Keratinocyte (primary cell): Measurements from ENCODE around the gene FLYWCH1. TPM values are rescaled to one million over a fixed set of nuclear protein-coding genes. Genes with fewer than 3 reads are reported as not detected.

Experiments
- DNase-seq: peaks from one replicate; pipeline ENCODE4 v3.0.0-alpha.2; 2011; ENCODE audit warnings: low read depth, missing footprints, low spot score
- FAIRE-seq: peaks from 2 replicates; lab custom pipeline; 2011; peaks lifted over from hg19 to GRCh38; lab: Jason Lieb, UNC
- H2AFZ ChIP-seq: 2 replicates; pipeline ENCODE4 v1.6.0; 2012; ENCODE audit warnings: low read length, control low read depth, inconsistent platforms; ENCODE audit not compliant: control insufficient read depth
- H3K27ac ChIP-seq: 2 replicates; pipeline ENCODE4 v1.5.1; 2011; ENCODE audit warnings: low read length; ENCODE audit not compliant: control insufficient read depth, insufficient read depth
- H3K27me3 ChIP-seq: 3 replicates; pipeline ENCODE4 v1.6.0; 2011; ENCODE audit warnings: low read length; ENCODE audit not compliant: control insufficient read depth, insufficient read depth; ENCODE audit errors: extremely low read depth
- H3K36me3 ChIP-seq, 2 experiments: 2 replicates in 1 of 2; 3 replicates in 1 of 2; pipeline ENCODE4 v1.5.1; 2011; ENCODE audit warnings: low read length in 2 of 2, mild to moderate bottlenecking in 1 of 2; ENCODE audit not compliant: control insufficient read depth in 2 of 2, insufficient read depth in 2 of 2; ENCODE audit errors: extremely low read depth in 1 of 2
- H3K4me1 ChIP-seq: 3 replicates; pipeline ENCODE4 v1.5.1; 2011; ENCODE audit warnings: low read length; ENCODE audit not compliant: control insufficient read depth, insufficient read depth; ENCODE audit errors: extremely low read depth
- H3K4me2 ChIP-seq: 3 replicates; pipeline ENCODE4 v1.6.0; 2011; ENCODE audit warnings: low read depth, low read length; ENCODE audit not compliant: control insufficient read depth, insufficient read depth; ENCODE audit errors: extremely low read depth
- H3K4me3 ChIP-seq, 3 experiments: fragments of 200-600 bp in 1 of 3; sonication (generic) in 1 of 3; 2 replicates in 2 of 3; 3 replicates in 1 of 3; pipeline ENCODE4 v1.5.1; 2011 to 2016; ENCODE audit warnings: low read length in 3 of 3, mild to moderate bottlenecking in 3 of 3, control low read depth in 2 of 3, inconsistent platforms in 1 of 3, low read depth in 1 of 3, mixed read lengths in 1 of 3, mixed run types in 1 of 3, moderate library complexity in 1 of 3; ENCODE audit not compliant: control insufficient read depth in 2 of 3, insufficient read depth in 2 of 3; ENCODE audit errors: extremely low read depth in 1 of 3
- H3K79me2 ChIP-seq: 2 replicates; pipeline ENCODE4 v1.6.0; 2012; ENCODE audit warnings: low read length; ENCODE audit not compliant: control insufficient read depth, insufficient read depth
- H3K9ac ChIP-seq: 3 replicates; pipeline ENCODE4 v1.6.0; 2011; ENCODE audit warnings: low read length; ENCODE audit not compliant: control insufficient read depth, insufficient read depth; ENCODE audit errors: extremely low read depth
- H3K9me1 ChIP-seq: 3 replicates; pipeline ENCODE4 v1.6.0; 2011; ENCODE audit warnings: low read length; ENCODE audit not compliant: control insufficient read depth, insufficient read depth; ENCODE audit errors: extremely low read depth
- H3K9me3 ChIP-seq: 2 replicates; pipeline ENCODE4 v1.5.1; 2012; ENCODE audit warnings: low read depth, low read length; ENCODE audit not compliant: control insufficient read depth
- H4K20me1 ChIP-seq: 3 replicates; pipeline ENCODE4 v1.6.0; 2011; ENCODE audit warnings: low read length; ENCODE audit not compliant: control insufficient read depth, insufficient read depth; ENCODE audit errors: extremely low read depth
- CTCF ChIP-seq, 3 experiments: IDR thresholded peaks in 1 of 3; conservative IDR thresholded peaks in 1 of 3; optimal IDR thresholded peaks in 1 of 3; 2 replicates in 2 of 3; 3 replicates in 1 of 3; pipeline versions ENCODE3 to v1.5.1; 2011; ENCODE audit warnings: low read length in 3 of 3, mild to moderate bottlenecking in 3 of 3, moderate library complexity in 2 of 3, control low read depth in 1 of 3, inconsistent platforms in 1 of 3; ENCODE audit not compliant: insufficient read depth in 2 of 3; ENCODE audit errors: extremely low read depth in 1 of 3
- EZH2 ChIP-seq: IDR thresholded peaks from one replicate; pipeline ENCODE4 v1.6.1; 2012; ENCODE audit warnings: inconsistent platforms, mild to moderate bottlenecking, low read length, moderate library complexity
- dilution Hi-C: fragments of 300-500 bp; cut with MboI; formaldehyde crosslinking; loops from one replicate; pipeline ENCODE4 v1.7.0; 2020; ENCODE audit warnings: low sequenced_read_pairs; ENCODE audit not compliant: extremely low pct_ligation_motif_present
- polyA plus RNA-seq, 5 experiments: library from polyadenylated mRNA; depleted of rRNA in 3 of 5; stranded (reverse) in 3 of 5; stranded (forward) in 1 of 5; unstranded in 1 of 5; fragments of >200 nt; gene quantifications; 1 replicate in 1 of 5; 2 replicates in 3 of 5; 3 replicates in 1 of 5; pipeline versions ENCODE4 v1.2.1 to v1.2.3, GENCODE V29; 2011 to 2012; ENCODE audit warnings: missing spikeins in 2 of 5, low read depth in 1 of 5, low replicate concordance in 1 of 5

The FLYWCH1 gene
- polyA plus RNA-seq, 1 donor (not counting 4 experiments of a cell fraction or from before 2014, with no cell fraction given) = 16.2 TPM

GRCh38 chr16:2979669-2980226 lies 68.0 kb downstream of the FLYWCH1 start:
- DNase-seq (no peak), FAIRE-seq (no peak)
- Histone ChIP-seq H4K20me1 (no peaks in the 10 kb centered on the region), H3K36me3 (peaks cover 1 to 3% of the 10 kb centered on the region in 2 experiments), H3K9me1 (no peaks in the 10 kb centered on the region), H3K9ac (peak overlapping the region; percentile 90), H3K27me3 (no peaks in the 10 kb centered on the region), H3K4me1 (peaks cover 28% of the 10 kb centered on the region), H3K4me3 (peak overlapping the region; percentile 63 to 80 (median 80)), H2AFZ (peak overlapping the region; percentile 42), H3K27ac (peak overlapping the region; percentile 89), H3K9me3 (no peaks in the 10 kb centered on the region), H3K79me2 (peaks cover 17% of the 10 kb centered on the region), H3K4me2 (peak overlapping the region; percentile 86)
- TF ChIP-seq CTCF (optimal IDR thresholded peaks at IDR 0.05 in 1 of 3, IDR thresholded peaks at IDR 0.05 in 1 of 3, conservative IDR thresholded peaks at IDR 0.05 in 1 of 3; ENCODE audit: extremely low read depth in 1 of 3, insufficient read depth in 2 of 3, low read length in 3 of 3) (no peak), EZH2 (no peak)
- dilution Hi-C loops = no loop called here

GRCh38 chr16:2980227-2981176 lies 68.8 kb downstream of the FLYWCH1 start, which contains the start of gene PKMYT1:
TSS of gene PKMYT1 (minus strand) at chr16:2980446. CDS start at chr16:2979657, 789 bp downstream.
- Histone ChIP-seq H3K9me3 (no peaks in the 10 kb centered on the region), H3K4me1 (peaks cover 28% of the 10 kb centered on the region), H3K79me2 (peaks cover 17% of the 10 kb centered on the region), H3K36me3 (no peaks in the 10 kb centered on the region), H3K4me2 (peak within 1 kb of the TSS; percentile 86), H3K4me3 (peak within 1 kb of the TSS; percentile 63 to 80 (median 80)), H4K20me1 (no peaks in the 10 kb centered on the region), H3K27me3 (no peaks in the 10 kb centered on the region), H2AFZ (peak within 1 kb of the TSS; percentile 80), H3K9me1 (no peaks in the 10 kb centered on the region), H3K27ac (peak within 1 kb of the TSS; percentile 89), H3K9ac (peak within 1 kb of the TSS; percentile 90)
- FAIRE-seq (no peak), DNase-seq (no peak)
- TF ChIP-seq CTCF (optimal IDR thresholded peaks at IDR 0.05 in 1 of 3, IDR thresholded peaks at IDR 0.05 in 1 of 3, conservative IDR thresholded peaks at IDR 0.05 in 1 of 3; ENCODE audit: extremely low read depth in 1 of 3, insufficient read depth in 2 of 3, low read length in 3 of 3) (no peak), EZH2 (no peak)
- dilution Hi-C loops = no loop called here
